Measurements from ENCODE around the gene DHRS2.

DNA sequence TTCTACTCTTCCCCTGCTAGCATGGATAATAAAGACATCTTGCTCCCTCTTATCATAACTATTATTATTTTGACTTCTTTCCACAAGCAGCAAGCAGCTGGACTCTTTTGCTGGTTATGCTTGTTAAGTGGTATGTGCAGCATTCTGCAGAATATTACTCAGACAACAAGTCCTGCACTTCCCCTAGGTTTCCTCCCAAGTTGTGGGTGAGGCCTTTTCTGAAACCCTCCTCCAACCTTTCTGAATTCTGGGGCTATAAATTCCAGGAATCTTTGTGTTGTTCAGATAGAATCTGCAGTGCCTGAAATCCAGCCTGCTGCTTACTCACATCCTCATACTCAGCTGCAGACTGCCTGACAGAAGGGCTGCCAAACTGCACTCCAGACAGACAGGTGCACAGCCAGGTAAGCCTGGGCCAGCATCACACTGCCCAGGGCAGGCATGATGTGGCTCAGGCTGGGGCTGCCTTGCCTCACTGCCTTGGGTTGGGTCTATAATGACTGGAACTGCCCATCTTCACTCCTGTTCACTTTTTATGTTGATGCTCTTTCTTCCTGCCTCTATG is 6.2 kb upstream of the DHRS2 start:
- TF ChIP-seq POLR2A (IDR thresholded peaks at IDR 0.05; ENCODE audit: low read depth, low read length), result no peak
- TF ChIP-seq, protein P1, sequence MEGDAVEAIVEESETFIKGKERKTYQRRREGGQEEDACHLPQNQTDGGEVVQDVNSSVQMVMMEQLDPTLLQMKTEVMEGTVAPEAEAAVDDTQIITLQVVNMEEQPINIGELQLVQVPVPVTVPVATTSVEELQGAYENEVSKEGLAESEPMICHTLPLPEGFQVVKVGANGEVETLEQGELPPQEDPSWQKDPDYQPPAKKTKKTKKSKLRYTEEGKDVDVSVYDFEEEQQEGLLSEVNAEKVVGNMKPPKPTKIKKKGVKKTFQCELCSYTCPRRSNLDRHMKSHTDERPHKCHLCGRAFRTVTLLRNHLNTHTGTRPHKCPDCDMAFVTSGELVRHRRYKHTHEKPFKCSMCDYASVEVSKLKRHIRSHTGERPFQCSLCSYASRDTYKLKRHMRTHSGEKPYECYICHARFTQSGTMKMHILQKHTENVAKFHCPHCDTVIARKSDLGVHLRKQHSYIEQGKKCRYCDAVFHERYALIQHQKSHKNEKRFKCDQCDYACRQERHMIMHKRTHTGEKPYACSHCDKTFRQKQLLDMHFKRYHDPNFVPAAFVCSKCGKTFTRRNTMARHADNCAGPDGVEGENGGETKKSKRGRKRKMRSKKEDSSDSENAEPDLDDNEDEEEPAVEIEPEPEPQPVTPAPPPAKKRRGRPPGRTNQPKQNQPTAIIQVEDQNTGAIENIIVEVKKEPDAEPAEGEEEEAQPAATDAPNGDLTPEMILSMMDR (conservative IDR thresholded peaks at IDR 0.05; ENCODE audit: low read depth, low read length), result no peak
- TF ChIP-seq RAD21 (IDR thresholded peaks at IDR 0.05; ENCODE audit: low read length), result no peak
- TF ChIP-seq BHLHE40 (IDR thresholded peaks at IDR 0.05; ENCODE audit: low read depth, low read length), result no peak
- no peak for TF ChIP-seq CHD1 (IDR thresholded peaks at IDR 0.05; ENCODE audit: low read depth, low read length)
- no peak for TF ChIP-seq MAFK (IDR thresholded peaks at IDR 0.05; ENCODE audit: low read depth, low read length)
- TF ChIP-seq FOS (IDR thresholded peaks at IDR 0.05; ENCODE audit: low read depth, low read length), result no peak
- TF ChIP-seq, protein P2, sequence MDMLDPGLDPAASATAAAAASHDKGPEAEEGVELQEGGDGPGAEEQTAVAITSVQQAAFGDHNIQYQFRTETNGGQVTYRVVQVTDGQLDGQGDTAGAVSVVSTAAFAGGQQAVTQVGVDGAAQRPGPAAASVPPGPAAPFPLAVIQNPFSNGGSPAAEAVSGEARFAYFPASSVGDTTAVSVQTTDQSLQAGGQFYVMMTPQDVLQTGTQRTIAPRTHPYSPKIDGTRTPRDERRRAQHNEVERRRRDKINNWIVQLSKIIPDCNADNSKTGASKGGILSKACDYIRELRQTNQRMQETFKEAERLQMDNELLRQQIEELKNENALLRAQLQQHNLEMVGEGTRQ (IDR thresholded peaks at IDR 0.05; ENCODE audit: low read depth, low read length), result no peak
- no peak for TF ChIP-seq CEBPB (IDR thresholded peaks at IDR 0.05; ENCODE audit: low read depth, low read length)
- no peak for TF ChIP-seq RFX5 (IDR thresholded peaks at IDR 0.05; ENCODE audit: low read depth, low read length)
- TF ChIP-seq SMC3 (IDR thresholded peaks at IDR 0.05; ENCODE audit: low read depth, low read length), result no peak
- TF ChIP-seq, protein P3, sequence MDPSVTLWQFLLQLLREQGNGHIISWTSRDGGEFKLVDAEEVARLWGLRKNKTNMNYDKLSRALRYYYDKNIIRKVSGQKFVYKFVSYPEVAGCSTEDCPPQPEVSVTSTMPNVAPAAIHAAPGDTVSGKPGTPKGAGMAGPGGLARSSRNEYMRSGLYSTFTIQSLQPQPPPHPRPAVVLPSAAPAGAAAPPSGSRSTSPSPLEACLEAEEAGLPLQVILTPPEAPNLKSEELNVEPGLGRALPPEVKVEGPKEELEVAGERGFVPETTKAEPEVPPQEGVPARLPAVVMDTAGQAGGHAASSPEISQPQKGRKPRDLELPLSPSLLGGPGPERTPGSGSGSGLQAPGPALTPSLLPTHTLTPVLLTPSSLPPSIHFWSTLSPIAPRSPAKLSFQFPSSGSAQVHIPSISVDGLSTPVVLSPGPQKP (IDR thresholded peaks at IDR 0.05; ENCODE audit: borderline replicate concordance, low read depth, low read length), result no peak
